ENCODE data around the gene ENTPD8. TPM values are rescaled to one million over a fixed set of nuclear protein-coding genes. Genes with fewer than 3 reads are reported as not detected.

The ENTPD8 gene
- total RNA-seq, 2 experiments from 2014 or later, result not detected

DNA sequence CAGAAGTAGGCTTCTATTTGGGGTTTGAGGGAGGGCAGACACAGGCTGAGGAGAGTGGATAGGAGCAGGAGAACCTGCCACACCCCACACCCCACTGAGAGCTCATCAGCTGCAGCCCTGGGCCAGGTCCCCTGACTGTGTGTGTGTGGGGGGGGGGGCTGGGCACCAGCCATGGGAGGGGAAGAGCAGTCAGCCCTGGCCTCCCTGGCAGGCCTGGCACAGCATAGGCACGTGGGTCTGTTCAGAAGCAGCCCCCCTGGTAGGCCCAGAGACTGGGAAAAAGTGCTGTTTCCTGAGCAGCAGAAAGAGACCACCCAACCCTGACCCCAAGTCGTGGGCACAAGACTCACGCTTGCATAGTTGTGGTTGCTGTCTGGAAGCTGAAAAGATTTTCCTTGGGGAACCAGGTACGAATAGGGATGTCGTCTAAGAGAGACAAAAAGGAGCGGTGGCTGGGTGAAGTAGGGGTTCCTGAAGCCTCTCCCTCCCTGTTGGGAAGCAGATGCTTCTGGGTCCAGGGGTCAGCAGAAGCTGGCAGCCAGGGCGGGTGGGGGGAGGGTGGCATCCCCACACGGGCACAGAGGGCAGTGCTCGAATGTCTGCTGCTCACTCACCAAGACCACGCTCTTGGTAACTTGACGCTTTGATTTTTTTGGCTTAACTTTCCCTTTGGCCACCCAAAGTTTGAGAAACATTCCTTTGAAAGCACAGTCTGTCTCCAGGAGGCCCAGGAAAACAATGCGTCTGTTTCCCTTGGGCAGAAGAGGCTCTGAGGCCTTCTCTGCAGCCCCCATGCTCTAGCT lies 15.1 kb upstream of the ENTPD8 start:
- H3K4me1 ChIP-seq (ENCODE audit: insufficient read depth, low read length, poor library complexity, severe bottlenecking), result peaks cover 34% of the 10 kb centered on the region
- no peaks in the 10 kb centered on the region for H3K79me2 ChIP-seq (ENCODE audit: insufficient read depth, low read depth, low read length)
- peaks cover 8% of the 10 kb centered on the region; the same call in 1 of the 2 replicates for H3K36me3 ChIP-seq (ENCODE audit: insufficient read depth, low read length)
- no peak for TF ChIP-seq EZH2phosphoT487 (IDR thresholded peaks at IDR 0.05; ENCODE audit: borderline replicate concordance, low read depth, low read length)
- TF ChIP-seq, protein P1, sequence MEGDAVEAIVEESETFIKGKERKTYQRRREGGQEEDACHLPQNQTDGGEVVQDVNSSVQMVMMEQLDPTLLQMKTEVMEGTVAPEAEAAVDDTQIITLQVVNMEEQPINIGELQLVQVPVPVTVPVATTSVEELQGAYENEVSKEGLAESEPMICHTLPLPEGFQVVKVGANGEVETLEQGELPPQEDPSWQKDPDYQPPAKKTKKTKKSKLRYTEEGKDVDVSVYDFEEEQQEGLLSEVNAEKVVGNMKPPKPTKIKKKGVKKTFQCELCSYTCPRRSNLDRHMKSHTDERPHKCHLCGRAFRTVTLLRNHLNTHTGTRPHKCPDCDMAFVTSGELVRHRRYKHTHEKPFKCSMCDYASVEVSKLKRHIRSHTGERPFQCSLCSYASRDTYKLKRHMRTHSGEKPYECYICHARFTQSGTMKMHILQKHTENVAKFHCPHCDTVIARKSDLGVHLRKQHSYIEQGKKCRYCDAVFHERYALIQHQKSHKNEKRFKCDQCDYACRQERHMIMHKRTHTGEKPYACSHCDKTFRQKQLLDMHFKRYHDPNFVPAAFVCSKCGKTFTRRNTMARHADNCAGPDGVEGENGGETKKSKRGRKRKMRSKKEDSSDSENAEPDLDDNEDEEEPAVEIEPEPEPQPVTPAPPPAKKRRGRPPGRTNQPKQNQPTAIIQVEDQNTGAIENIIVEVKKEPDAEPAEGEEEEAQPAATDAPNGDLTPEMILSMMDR (conservative IDR thresholded peaks at IDR 0.05; ENCODE audit: low read length), result no peak
- CTCF ChIA-PET (ENCODE audit: unreplicated experiment), result no interaction called here
- H3K9me3 ChIP-seq (ENCODE audit: low read length), result no peaks in the 10 kb centered on the region
- H4K20me1 ChIP-seq (ENCODE audit: insufficient read depth, low read length), result no peaks in the 10 kb centered on the region
- H3K4me2 ChIP-seq (ENCODE audit: low read length), result no peak overlapping the region
- POLR2A ChIA-PET, result no interaction called here
- H3K4me3 ChIP-seq (ENCODE audit: low read depth, low read length, poor library complexity, severe bottlenecking), result no peak overlapping the region
- no peak overlapping the region for H3K27ac ChIP-seq (ENCODE audit: low read depth, low read length, poor library complexity, severe bottlenecking)
- H3K9me2 ChIP-seq (ENCODE audit: insufficient read depth, low read length), result no peaks in the 10 kb centered on the region
- intact Hi-C loops (cut with micrococcal nuclease; ENCODE audit: unreplicated experiment), result no loop called here
- DNase-seq (ENCODE audit: low spot score), result no peak
- H2AFZ ChIP-seq (ENCODE audit: low read length), result no peak overlapping the region
- BruUV-seq (replicated peaks), result no TSS peak

DNA sequence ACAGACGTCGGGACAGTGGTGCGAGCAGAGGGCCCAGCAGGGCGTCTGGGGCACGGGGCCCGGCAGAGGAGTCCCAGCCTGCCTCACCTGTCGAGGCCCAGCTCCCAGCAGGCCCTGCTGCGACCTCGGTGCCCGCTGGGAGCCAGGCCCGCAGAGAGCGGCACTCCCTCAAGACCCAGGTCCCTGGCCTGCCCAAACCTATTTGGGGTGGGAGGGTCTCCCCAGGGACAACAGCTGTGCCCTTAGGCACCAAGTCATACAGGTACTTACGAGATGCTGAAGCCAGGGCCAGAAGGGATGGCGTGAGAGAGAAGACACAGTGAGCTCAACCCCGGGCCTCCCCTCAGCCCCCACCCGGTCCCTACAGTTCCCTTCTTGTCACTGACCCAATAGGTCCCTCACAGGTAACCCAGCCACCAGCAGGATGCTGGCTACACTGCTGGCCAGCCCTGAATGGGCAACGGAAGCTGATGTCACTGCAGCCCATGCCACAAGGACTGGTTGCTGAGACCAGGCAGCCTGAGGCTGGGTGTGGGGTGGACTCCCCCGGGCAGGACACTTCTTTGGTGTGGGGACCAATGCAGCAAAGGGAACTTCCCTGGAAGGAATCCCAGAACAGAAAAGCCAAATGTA lies 14.3 kb upstream of the ENTPD8 start:
- TF ChIP-seq, protein P1 (conservative IDR thresholded peaks at IDR 0.05; ENCODE audit: low read length), result no peak
- TF ChIP-seq EZH2phosphoT487 (IDR thresholded peaks at IDR 0.05; ENCODE audit: borderline replicate concordance, low read depth, low read length), result no peak
- H3K4me2 ChIP-seq (ENCODE audit: low read length), result no peak overlapping the region
- H3K4me1 ChIP-seq (ENCODE audit: insufficient read depth, low read length, poor library complexity, severe bottlenecking), result peaks cover 31% of the 10 kb centered on the region
- POLR2A ChIA-PET, result interaction anchor here (0.5 kb wide), 1 partner anchor 321 kb away, joined by 4 read pairs; no protein-coding TSS in a partner anchor
- no peak overlapping the region for H2AFZ ChIP-seq (ENCODE audit: low read length)
- BruUV-seq (replicated peaks), result no TSS peak
- CTCF ChIA-PET (ENCODE audit: unreplicated experiment), result no interaction called here
- no peaks in the 10 kb centered on the region for H3K9me2 ChIP-seq (ENCODE audit: insufficient read depth, low read length)
- no peaks in the 10 kb centered on the region for H4K20me1 ChIP-seq (ENCODE audit: insufficient read depth, low read length)
- no peak overlapping the region for H3K27ac ChIP-seq (ENCODE audit: low read depth, low read length, poor library complexity, severe bottlenecking)
- peaks cover 8% of the 10 kb centered on the region; the same call in 1 of the 2 replicates for H3K36me3 ChIP-seq (ENCODE audit: insufficient read depth, low read length)
- no peaks in the 10 kb centered on the region for H3K79me2 ChIP-seq (ENCODE audit: insufficient read depth, low read depth, low read length)
- no peak overlapping the region for H3K4me3 ChIP-seq (ENCODE audit: low read depth, low read length, poor library complexity, severe bottlenecking)
- H3K9me3 ChIP-seq (ENCODE audit: low read length), result no peaks in the 10 kb centered on the region
- no peak for DNase-seq (ENCODE audit: low spot score)
- intact Hi-C loops (cut with micrococcal nuclease; ENCODE audit: unreplicated experiment), result no loop called here
